Measurements from ENCODE around the gene GFPT2.

- TF ChIP-seq CTCF (conservative IDR thresholded peaks at IDR 0.05 in 1 of 2, IDR thresholded peaks at IDR 0.05 in 1 of 2; ENCODE audit: extremely low read depth in 1 of 2, insufficient read depth in 1 of 2, low read depth in 1 of 2, low read length in 2 of 2) (no peak), EZH2 (IDR thresholded peaks at IDR 0.05; ENCODE audit: borderline replicate concordance, low read length) (peak; percentile 91)
Observed at GRCh38 chr5:180352116-180353047, 754 bp downstream of the GFPT2 start.
